Femur (tissue), 1 donor: Measurements from ENCODE around the gene GLT1D1.

ENCODE experiments used
- DNase-seq: peaks from one replicate; pipeline ENCODE4 v3.0.0-alpha.2; 2017

Gene GLT1D1

DNA sequence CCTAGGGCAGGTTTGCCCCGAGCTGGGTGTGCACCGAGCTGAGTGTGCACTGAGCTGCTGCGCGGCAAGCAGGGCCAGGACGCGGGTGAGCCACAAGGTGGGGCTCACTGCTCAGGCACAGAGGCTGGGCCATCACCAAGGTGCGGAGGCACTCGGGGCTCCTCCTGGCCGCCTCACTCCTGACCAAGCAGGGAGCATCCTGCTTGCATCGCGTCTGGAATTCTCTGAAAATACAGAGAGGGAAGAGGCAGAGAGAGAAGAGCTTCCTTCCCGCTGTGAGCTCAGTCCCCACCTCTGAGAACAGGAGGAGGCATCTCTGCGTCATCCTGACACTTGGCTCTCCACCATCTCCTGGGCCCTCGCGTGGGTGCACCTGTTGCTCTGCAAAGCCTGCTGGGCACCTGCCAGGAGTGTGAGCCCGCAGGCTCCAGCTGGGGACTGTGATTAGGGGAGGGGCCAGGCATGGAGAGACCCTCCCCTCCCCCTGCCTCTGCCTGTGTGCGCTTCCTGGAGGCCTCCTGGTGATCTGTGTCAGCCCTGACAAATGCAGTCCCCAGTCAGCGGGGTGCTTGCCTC is 116.3 kb downstream of the GLT1D1 start:
- DNase-seq = peak; percentile 37

GRCh38 chr12:128970110-128970509 is 116.8 kb downstream of the GLT1D1 start:
- no peak for DNase-seq

DNA sequence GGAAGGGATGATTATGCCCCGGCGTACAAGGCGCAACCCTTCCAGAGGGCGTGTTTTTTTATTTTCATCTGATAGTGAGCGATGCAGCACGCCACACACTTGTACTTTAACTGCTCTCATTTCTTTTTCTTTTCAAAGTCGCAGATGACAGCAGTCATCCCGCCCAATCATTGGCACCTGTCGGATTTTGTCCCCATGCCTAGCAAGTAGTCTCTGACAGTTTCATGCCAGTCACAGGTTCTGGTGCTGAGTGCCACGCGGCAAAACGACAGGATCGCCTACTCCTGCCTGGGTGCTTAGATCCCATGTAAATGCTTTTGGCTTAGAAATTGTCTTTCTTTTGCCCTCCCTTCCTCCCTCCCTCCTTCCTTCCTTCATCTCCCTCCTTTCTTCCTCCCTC is 117.7 kb downstream of the GLT1D1 start:
- DNase-seq = no peak

- no peak for DNase-seq
Measured at GRCh38 chr12:128971802-128972201, 118.5 kb downstream of the GLT1D1 start.

GRCh38 chr12:128973883-128974681 is 120.8 kb downstream of the GLT1D1 start:
- no peak for DNase-seq

DNA sequence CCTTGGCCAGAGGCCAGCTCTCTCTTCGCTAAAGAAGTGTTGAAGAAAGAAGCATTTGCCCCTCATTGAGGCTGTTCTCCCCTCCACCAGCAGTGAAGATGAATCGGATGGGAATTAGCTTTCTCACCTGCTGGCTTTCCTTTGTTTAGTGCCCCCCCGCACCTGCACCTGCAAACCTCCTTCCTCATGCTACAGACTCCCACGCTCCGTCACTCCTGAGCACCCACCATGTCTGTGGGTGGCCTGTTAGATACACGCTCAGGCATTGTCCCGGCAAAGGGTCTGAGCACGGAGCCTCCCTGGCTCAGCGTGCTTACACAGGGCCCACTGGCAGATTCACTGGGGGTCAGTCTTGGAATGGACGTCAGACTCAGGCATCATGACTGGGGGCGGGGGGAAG is 121.6 kb downstream of the GLT1D1 start:
- no peak for DNase-seq

DNA sequence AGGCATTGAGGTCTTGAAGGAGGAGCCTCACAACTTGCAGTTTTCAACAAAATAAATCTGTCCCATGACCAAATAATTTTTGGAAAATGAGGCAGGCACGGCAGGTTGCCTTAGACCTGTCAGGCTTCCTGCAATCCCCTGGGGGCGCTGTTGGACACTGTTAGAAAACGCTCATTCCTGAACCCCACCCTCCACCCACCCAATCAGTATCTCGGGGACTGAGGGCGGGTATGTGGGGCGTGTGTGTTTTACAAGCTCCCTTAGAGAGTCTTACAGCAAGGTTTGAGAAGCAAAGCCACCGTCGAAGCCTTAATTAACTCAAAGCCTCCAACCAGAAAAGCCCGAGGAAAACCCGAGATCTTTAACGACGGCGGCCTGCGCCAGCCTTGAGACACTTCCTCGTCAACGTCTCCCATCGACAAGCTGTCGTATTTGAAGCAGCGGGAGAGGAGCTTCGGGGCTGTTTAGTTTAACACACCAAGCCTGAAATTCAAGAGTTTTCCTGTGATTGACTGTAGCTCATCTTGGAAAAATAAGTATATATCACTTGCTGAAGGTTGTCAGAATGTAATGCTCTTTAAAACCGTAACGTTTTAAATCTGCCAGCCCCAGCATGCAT is 123.0 kb downstream of the GLT1D1 start:
- DNase-seq = peak; percentile 42

DNA sequence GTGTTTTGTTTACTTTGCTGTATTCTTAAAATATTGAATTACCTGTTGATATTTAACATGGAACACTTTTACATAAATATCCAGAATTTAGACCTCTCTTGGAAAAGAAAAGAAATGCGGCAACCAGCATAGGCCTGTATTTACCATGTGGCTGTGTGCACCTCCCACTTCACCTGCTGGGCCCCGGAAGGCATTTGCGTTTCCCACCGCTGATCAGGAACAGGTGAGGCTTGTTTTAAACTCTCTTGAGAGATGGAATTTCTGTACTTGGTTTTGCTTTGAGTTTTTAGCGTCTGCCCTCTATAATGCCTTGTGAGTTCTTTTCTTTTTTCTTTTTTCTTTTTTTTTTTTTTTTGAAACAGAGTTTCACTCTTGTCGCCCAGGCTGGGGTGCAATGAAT is 124.2 kb downstream of the GLT1D1 start:
- DNase-seq = no peak

DNA sequence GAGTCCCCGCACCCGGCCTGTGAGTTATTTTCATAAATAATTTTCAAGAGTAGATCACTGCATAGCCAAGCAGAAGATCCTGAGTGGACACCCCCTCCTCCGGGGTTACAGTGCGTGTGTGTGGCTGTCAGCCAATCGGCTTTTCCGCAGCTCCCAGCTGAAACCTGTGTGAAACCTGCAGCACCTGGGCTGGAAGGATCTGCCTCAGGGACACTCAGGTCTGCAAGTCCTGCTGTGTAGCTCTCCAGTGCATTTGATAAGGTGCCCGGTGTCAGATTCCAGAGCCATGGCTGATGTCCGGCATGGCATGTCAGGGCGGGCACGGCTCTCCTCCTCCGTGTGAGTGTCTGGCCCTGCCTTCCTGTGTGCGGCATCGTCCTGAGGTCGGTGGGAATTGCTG is 124.8 kb downstream of the GLT1D1 start:
- no peak for DNase-seq

- DNase-seq = no peak
Measured at GRCh38 chr12:128980623-128981022, 127.3 kb downstream of the GLT1D1 start.

- no peak for DNase-seq
Measured at GRCh38 chr12:128981971-128982533, 128.8 kb downstream of the GLT1D1 start.

DNA sequence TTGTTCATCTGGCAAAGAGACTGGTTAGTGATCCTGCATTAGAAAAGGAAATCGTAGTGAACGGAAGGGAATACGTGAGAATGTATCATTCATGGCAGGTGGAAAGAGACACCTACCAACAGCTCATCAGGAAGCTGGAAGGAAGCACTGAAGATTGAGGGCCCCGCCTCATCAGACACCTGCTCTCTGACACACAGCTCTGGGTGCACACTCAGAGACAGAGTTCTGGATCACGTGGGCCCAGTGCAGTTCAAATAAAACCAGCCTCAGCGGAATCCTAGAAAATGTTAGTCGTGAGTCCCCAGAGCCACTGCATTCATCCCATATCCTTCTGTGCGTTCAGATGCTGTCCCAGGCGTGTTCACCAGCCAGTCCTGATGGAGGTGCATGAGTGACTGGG is 129.7 kb downstream of the GLT1D1 start:
- DNase-seq = no peak

- DNase-seq = no peak
Measured at GRCh38 chr12:128983371-128983770, 130.1 kb downstream of the GLT1D1 start.

DNA sequence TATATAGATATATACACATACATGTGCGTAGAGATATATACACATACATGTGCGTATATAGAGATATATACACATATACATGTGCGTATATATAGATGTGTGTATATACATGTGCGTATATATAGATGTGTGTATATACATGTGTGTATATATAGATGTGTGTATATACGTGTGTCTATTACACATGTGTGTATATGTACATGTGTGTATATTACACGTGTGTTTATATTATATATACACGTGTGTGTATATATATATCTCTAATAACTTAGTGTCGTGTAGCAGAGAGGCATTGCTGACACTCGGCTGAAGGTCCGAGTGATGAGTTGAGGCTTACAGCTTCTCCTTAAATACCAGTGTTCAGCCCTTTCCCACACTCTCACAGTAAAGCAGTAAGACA is 133.7 kb downstream of the GLT1D1 start:
- no peak for DNase-seq

DNA sequence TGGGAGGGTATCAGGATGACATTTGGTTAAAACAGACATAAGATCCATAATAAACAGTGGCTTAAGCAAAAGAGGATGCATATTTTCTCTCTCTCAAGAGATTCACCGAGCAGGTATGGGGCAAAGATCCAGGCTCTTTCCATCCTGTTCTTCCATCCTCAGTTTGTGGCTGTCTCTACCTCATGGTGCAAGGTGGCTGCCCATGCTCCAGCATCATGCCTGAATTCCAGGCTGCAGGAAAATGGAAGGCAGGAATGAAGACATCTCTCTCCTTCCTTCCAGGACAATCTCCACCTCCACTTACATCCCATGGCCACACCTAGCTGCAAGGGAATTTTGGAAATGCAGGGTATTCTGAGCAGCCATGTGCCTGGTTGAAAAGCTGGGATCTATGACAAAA is 136.0 kb downstream of the GLT1D1 start:
- DNase-seq = no peak

DNA sequence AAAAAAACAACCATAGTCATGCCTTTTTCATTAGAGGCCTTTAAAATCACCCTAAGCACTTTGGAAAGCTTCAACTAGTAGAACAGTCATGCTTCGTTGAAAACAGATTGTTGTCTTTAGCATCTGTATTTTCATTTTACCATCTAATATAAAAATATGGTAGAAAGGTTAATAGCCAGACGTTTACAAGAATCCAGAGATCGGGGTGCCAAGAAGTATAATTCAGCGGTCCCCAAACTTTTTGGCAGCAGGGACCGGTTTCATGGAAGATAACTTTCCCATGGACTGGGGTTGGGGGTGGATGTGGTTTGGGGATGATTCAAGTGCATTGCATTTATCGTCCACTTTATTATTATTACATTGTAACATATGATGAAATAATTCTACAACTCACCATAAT is 138.4 kb downstream of the GLT1D1 start:
- DNase-seq = peak; percentile 54

GRCh38 chr12:128992116-128992515 is 138.8 kb downstream of the GLT1D1 start:
- DNase-seq = no peak

DNA sequence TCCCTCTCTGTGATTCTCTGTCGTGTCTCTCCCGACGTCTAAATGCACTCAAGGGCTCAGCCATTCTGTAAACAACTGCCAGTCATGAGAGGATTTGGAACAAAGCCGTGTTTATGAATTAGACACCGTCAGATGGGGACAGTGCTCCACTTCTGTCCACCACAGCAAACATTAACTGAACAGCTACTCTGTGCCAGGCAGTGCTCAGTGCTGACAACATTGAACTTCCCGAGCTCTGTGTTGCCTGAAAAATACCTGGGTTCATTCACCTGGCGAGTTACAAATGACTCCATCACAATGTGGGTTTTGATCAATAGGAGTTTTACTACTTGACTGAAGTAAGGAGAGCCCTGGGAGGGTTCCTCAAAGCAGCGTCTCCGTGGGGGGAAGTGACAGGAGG is 139.3 kb downstream of the GLT1D1 start:
- DNase-seq = no peak

GRCh38 chr12:128994856-128995255 is 141.6 kb downstream of the GLT1D1 start:
- peak; percentile 78 for DNase-seq

DNA sequence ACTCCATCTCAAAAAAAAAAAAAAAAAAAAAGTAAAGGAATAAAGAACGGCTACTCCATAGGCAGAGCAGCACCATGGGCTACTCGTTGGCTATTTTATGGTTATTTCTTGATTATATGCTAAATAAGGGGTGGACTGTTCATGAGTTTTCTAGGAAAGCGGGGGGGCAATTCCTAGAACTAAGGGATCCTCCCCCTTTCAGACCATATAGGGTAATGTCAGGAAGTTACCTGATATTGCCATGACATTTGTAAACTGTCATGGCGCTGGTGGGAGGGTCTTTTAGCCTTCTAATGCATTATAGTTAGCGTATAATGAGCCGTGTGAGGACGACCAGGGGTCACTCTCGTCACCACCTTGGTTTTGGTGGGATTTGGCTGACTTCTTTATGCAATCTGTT is 142.3 kb downstream of the GLT1D1 start:
- no peak for DNase-seq

- no peak for DNase-seq
Measured at GRCh38 chr12:129001826-129002225, 148.5 kb downstream of the GLT1D1 start.

DNA sequence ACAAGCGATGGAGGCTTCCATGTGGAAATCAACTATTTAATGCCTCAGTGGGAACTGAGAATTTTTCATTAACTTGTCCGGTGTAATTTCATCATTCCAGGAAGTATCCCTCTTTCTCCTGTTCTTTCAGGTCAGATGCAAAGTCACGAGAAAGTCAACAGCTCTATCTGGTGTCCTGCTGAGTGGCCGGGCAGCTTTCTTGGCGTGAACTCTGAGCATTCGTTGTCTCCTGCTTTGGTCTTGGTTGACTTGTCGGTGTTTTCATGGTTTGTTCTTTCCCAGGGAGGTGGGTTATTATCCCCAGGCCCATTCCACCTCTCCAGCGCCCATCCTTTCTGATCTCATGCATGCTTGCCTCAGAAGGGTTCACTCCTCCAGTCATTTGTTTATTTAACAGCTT is 149.1 kb downstream of the GLT1D1 start:
- DNase-seq = no peak

DNA sequence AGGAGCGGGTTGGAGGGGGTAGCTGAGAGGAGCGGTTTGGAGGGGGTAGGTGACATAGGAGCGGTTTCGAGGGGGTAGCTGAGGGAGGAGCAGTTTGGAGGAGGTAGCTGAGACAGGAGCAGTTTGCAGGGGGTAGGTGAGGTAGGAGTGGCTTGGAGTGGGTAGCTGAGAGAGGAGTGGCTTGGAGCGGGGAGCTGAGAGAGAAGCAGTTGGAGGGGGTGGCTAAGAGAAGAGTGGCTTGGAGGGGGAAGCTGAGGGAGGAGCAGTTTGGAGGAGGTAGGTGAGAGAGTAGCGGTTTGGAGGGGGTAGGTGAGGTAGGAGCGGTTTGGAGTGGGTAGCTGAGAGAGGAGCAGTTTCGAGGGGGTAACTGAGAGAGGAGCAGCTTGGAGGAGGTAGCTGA is 152.1 kb downstream of the GLT1D1 start:
- DNase-seq = no peak

GRCh38 chr12:129005829-129006228 is 152.6 kb downstream of the GLT1D1 start:
- no peak for DNase-seq
